Central memory CD8-positive, alpha-beta T cell (primary cell): ENCODE data around the gene ABL1.
"Not testable (repeated sequence)": the region's sequence is repeated elsewhere in the genome, so short reads cannot be mapped to it uniquely, and the experiment has no call there.

Experiments
- ATAC-seq: fragments of 150-1000 bp; cut with Tn5 transposase; replicated peaks from 2 replicates; pipeline ENCODE4 v1.10.0; 2022; ENCODE audit warnings: mild to moderate bottlenecking, moderate FRiP score, moderate number of reproducible peaks; ENCODE audit not compliant: poor library complexity, severe bottlenecking; ENCODE audit errors: extremely low read depth
- DNase-seq, 2 donors: peaks; one replicate each; pipeline ENCODE4 v3.0.0; 2021; ENCODE audit warnings: low spot score in 2 of 2
- H3K27ac Mint-ChIP-seq: one replicate; pipeline ENCODE4 v1.8.0; 2022; ENCODE audit warnings: low read depth, mild to moderate bottlenecking, moderate library complexity, mixed read lengths
- H3K27me3 Mint-ChIP-seq: one replicate; pipeline ENCODE4 v1.8.0; 2022; ENCODE audit warnings: mixed read lengths
- H3K36me3 Mint-ChIP-seq: one replicate; pipeline ENCODE4 v1.8.0; 2022; ENCODE audit warnings: mild to moderate bottlenecking, moderate library complexity, mixed read lengths; ENCODE audit not compliant: insufficient read depth
- H3K4me1 Mint-ChIP-seq: one replicate; pipeline ENCODE4 v1.8.0; 2022; ENCODE audit warnings: mixed read lengths
- H3K4me3 Mint-ChIP-seq: one replicate; pipeline ENCODE4 v1.8.0; 2022; ENCODE audit warnings: mild to moderate bottlenecking, moderate library complexity, mixed read lengths
- H3K9me3 Mint-ChIP-seq: one replicate; pipeline ENCODE4 v1.8.0; 2022; ENCODE audit warnings: mixed read lengths

The ABL1 gene

DNA sequence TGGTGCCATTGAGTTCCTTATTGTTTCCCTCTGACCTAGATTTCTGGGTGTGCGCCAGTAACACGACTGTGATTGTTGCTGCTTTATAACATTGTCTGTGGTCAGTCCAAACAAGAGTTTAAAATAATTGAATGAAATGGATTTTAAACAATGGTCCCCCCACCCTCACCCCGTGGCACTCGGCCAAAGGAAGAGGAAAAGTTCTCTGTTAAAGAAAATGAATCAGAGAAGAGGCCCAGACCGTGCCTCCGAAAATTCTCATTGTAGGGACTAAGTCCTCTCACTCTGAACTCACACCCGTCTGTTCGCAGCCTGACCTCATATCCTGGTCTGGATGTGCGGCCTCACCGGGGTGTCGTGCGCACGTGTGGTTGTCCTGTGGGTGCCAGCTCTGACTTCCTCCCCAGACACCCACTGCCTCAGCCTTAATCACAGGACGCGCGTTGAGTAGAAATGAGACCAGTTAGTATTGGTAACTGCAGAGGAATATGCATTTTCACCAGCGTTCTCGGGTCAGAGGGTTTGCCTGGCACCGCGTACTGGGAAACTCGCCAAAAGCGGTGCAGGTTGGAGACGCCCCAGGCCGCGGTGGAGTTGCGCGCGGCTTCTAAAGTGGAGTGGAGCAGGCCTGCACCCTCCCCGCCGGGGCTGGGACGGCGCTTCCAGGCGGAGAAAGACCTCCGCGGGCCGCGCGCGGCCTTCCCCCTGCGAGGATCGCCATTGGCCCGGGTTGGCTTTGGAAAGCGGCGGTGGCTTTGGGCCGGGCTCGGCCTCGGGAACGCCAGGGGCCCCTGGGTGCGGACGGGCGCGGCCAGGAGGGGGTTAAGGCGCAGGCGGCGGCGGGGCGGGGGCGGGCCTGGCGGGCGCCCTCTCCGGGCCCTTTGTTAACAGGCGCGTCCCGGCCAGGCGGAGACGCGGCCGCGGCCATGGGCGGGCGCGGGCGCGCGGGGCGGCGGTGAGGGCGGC lies at the start of gene ABL1:
ABL1 (plus strand) TSS at position 884 of the 966 bp plus-strand sequence. CDS start 193 bp downstream, outside the sequence.
- Mint-ChIP-seq H3K9me3 (no peaks in the 10 kb centered on the region), H3K4me3 (peak within 1 kb of the TSS; percentile 99), H3K36me3 (peaks cover 13% of the 10 kb centered on the region), H3K27ac (peak within 1 kb of the TSS; percentile 100), H3K27me3 (no peaks in the 10 kb centered on the region), H3K4me1 (peaks cover 51% of the 10 kb centered on the region)
- peak; percentile 93 for ATAC-seq
- peak; percentile 55 to 83 for DNase-seq

DNA sequence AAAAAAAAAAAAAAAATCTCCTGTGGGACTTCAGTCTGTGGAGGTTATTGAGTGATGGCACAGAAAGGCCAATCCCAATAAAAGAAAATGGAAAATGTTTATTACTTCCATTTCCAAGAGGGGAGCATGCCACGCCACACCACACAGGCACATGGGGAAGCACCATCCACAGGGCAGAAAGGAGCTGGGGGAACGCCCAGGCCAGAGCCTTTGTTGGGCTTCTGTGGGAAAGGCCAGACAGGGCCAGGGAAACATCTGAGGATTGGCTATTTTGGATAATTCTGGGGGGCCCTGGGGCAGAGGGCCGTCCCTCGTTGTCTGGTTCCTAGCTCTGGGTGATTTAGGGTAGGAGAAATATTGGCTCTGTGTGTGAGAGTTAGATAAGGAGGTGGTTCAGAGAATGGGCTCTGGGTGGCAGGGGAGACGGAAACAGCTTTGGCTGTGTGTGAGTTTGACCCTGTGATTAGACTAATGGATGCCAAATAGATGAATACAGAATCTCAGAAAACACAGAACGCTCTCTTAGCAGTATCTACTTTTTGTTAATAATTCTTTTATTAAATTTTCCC lies 49.0 kb upstream of the ABL1 start:
- Mint-ChIP-seq H3K27me3 (no peaks in the 10 kb centered on the region), H3K36me3 (no peaks in the 10 kb centered on the region), H3K27ac (no peak overlapping the region), H3K4me3 (no peak overlapping the region), H3K4me1 (peaks cover 18% of the 10 kb centered on the region), H3K9me3 (peaks cover 10% of the 10 kb centered on the region)
- DNase-seq (no peak), ATAC-seq (no peak)

DNA sequence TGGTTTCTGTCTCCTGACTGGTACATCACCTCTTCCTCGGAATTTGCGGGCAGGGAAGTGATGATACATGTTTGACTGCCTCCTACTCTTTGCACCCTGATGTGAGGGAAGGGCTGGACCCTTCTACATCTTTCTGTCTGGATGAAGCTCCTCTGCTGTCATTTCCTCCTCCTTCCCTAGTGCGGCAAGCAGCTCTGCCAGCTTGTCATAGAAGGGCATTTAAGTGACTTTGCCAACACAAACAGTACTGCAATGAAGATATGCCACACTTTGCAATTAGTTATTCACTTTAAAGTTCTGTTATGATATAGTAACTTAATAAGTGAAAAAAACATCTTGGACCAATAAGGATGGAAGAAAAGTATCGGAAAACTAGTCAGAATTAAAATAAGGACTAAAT lies 48.5 kb upstream of the ABL1 start:
- H3K27me3 Mint-ChIP-seq = no peaks in the 10 kb centered on the region
- no peak for ATAC-seq
- H3K4me3 Mint-ChIP-seq = no peak overlapping the region
- peaks cover 10% of the 10 kb centered on the region for H3K9me3 Mint-ChIP-seq
- no peak overlapping the region for H3K27ac Mint-ChIP-seq
- no peaks in the 10 kb centered on the region for H3K36me3 Mint-ChIP-seq
- no peak for DNase-seq
- H3K4me1 Mint-ChIP-seq = peaks cover 23% of the 10 kb centered on the region

DNA sequence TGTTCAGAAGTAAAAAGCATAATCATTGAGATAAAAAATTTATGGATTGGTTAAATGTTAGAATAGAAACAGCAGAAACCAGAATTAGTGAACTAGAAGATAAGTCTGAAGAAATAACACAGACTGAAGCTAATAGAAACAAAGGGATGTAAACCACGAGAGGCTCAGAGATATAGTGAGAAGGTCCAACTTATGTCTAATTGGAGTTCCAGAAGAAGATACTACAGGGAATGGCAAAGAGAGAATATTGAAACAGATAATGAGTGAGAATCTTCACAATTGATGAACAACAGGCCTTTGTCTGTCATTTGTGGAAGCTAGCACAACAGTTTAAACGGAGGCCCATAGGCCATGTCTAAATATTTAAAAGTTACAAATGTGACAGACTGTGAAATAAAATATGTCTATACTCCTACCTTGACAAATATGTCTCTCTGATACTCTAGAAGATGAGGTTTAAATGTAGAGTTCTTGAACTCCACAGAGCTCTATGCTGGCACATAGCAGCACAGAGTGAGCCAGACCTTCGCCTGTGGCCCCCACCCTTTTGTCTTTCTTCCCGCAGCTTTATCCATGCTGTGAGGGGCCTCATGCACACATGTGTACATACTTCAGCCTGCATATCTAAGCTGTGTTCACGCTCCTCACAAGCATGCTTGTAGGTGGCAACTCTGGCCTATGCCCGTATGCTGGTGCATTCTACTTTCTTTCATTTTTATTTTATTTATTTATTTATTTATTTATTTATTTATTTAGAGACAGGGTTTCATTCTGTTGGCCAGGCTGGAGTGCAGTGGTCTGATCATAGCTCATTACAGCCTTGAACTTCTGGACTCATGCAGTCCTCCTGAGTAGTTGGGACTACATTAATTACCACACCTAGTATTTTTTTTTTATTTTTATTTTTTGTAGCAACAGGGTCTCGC lies 45.0 kb upstream of the ABL1 start:
- no peak overlapping the region for H3K4me3 Mint-ChIP-seq
- peaks cover 28% of the 10 kb centered on the region for H3K4me1 Mint-ChIP-seq
- no peak for ATAC-seq
- H3K36me3 Mint-ChIP-seq = no peaks in the 10 kb centered on the region
- no peak overlapping the region for H3K27ac Mint-ChIP-seq
- peaks cover 10% of the 10 kb centered on the region for H3K9me3 Mint-ChIP-seq
- H3K27me3 Mint-ChIP-seq = no peaks in the 10 kb centered on the region
- DNase-seq = no peak

DNA sequence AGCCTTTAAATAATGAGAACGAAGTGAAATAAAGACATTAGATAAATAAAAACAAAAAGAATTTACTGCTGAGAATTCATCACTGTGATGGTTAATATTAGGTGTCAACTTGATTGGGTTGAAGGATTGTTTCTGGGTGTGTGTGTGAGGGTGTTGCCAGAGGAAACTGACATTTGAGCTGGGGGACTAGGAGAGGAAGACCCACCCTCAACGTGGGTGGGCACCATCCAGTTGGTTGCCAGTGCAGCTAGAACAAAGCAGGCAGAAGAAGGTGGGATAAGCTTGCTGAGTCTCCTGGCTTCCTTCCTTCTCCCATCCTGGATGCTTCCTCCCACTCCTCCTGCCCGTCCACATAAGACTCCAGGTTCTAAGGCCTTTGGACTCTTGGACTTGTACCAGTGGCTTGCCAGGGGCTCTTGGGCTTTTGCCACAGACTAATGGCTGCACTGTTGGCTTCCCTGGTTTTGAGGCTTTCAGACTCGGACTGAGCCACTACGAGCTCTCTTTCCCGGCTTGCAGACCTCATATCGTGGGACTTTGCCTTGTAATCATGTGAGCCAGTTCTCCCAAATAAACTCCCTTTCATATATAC lies 43.7 kb upstream of the ABL1 start:
- H3K27me3 Mint-ChIP-seq = no peaks in the 10 kb centered on the region
- no peaks in the 10 kb centered on the region for H3K36me3 Mint-ChIP-seq
- no peak for ATAC-seq
- DNase-seq = no peak
- H3K4me1 Mint-ChIP-seq = peaks cover 24% of the 10 kb centered on the region
- H3K9me3 Mint-ChIP-seq = peaks cover 10% of the 10 kb centered on the region
- no peak overlapping the region for H3K27ac Mint-ChIP-seq
- H3K4me3 Mint-ChIP-seq = no peak overlapping the region

DNA sequence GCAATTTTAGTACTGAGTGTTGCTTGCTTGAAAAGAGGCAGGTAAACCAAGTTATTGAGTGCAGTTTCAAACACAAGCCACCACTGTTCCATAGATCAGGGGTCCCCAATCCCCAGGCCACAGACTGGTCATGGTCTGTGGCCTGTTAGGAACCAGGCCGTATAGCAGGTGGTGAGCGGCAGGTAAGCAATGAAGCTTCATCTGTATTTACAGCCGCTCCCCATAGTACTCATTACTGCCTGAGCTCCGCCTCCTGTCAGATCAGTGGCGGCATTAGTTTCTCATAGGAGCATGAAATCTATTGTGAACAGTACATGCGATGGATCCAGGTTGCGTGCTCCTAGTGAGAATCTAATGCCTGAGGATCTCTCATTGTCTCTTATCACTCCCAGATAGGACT lies 41.5 kb upstream of the ABL1 start:
- no peaks in the 10 kb centered on the region for H3K36me3 Mint-ChIP-seq
- ATAC-seq = no peak
- H3K4me1 Mint-ChIP-seq = peaks cover 21% of the 10 kb centered on the region
- DNase-seq = no peak
- H3K27me3 Mint-ChIP-seq = no peaks in the 10 kb centered on the region
- H3K27ac Mint-ChIP-seq = no peak overlapping the region
- H3K4me3 Mint-ChIP-seq = no peak overlapping the region
- H3K9me3 Mint-ChIP-seq = peaks cover 10% of the 10 kb centered on the region

DNA sequence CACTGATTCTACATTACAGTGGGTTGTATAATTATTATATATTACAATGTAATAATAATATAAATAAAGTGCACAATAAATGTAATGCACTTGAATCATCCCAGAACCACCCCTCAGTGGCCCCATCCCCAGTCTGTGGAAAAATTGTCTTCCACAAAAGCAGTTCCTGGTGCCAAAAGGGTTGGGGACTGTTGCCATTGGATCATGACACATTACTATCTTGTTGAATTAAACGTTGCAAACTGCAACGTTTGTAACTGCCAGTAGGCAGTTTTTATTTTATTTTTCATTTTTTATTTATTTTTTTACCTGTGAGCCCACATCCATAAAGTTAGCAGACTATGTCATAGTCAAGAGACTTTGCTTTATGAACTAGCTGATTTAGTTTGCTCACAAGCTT lies 41.0 kb upstream of the ABL1 start:
- H3K27ac Mint-ChIP-seq, DNase-seq, H3K9me3 Mint-ChIP-seq, ATAC-seq, H3K36me3 Mint-ChIP-seq, H3K27me3 Mint-ChIP-seq, H3K4me3 Mint-ChIP-seq: not testable (repeated sequence)
- H3K4me1 Mint-ChIP-seq = peaks cover 21% of the 10 kb centered on the region

DNA sequence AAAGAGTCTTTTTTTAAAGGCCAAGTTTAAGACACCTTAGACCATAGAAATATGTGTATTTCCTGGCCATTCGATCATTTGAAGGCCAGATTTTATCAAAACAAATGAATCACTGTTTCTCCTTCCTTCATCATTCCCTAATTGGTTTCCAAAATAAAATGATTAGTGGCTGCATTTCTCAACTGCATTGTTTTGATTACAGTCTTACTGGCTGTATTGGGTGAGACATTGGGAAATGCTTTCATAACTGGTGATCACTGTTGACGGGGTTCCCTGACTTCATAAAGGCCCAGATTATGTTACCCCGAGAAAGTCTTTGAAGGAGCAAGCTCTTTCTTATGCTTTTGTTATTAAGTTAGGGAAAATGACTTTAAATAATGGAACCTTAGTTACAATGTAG lies 40.6 kb upstream of the ABL1 start:
- H3K4me1 Mint-ChIP-seq = peaks cover 21% of the 10 kb centered on the region
- not testable (repeated sequence) for H3K9me3 Mint-ChIP-seq, H3K27ac Mint-ChIP-seq, H3K36me3 Mint-ChIP-seq, ATAC-seq, H3K4me3 Mint-ChIP-seq, H3K27me3 Mint-ChIP-seq, DNase-seq

DNA sequence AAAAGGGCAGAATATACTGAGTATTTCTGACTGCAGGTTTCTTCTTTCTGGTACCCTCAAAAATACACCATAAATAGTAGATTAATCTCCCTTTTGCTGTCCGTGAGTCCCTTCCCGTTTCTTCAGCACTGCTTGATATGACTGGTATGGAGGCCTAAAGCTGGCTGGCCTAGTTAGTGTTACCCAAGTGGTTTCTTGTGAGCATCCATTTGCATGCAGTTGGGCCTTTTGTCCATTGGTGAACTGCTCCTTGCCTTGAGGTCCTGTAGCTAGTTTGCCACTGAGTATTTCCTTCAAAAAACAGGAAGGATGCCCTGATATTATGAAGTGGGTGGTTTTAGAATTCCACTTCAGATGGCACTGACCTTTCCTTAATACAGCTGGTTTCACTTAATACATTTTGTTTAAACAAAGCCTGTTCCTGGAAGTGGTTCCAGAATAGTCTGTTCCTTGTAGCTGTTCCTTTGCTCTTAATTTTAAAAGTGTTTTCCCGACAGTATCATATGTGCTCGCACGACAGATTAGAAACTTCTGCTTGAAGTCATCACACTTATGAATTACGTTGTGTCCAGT lies 40.0 kb upstream of the ABL1 start:
- DNase-seq (no peak), ATAC-seq (no peak)
- no peaks in the 10 kb centered on the region for H3K27me3 Mint-ChIP-seq
- peaks cover 21% of the 10 kb centered on the region for H3K4me1 Mint-ChIP-seq
- no peaks in the 10 kb centered on the region for H3K9me3 Mint-ChIP-seq
- H3K4me3 Mint-ChIP-seq = no peak overlapping the region
- H3K36me3 Mint-ChIP-seq = no peaks in the 10 kb centered on the region
- peak overlapping the region; percentile 26 for H3K27ac Mint-ChIP-seq

DNA sequence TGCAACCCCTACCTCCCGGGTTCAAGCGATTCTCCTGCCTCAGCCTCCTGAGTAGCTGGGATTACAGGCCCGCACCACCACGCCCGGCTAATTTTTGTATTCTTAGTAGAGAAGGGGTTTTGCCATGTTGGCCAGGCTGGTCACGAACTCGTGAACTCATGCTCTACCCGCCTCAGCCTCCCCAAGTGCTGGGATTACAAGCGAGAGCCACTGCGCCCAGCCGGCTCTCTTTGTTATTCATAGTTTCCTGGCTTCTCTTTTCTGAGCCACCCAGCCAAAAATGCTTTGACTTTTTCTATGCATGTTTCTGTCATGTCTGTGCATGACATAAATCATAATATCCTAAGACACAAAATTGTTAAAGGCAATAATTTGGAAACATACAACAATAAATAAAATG lies 31.9 kb upstream of the ABL1 start:
- not testable (repeated sequence) for H3K4me3 Mint-ChIP-seq, H3K36me3 Mint-ChIP-seq, H3K27me3 Mint-ChIP-seq, H3K9me3 Mint-ChIP-seq, H3K27ac Mint-ChIP-seq, DNase-seq, ATAC-seq
- peaks cover 22% of the 10 kb centered on the region for H3K4me1 Mint-ChIP-seq

DNA sequence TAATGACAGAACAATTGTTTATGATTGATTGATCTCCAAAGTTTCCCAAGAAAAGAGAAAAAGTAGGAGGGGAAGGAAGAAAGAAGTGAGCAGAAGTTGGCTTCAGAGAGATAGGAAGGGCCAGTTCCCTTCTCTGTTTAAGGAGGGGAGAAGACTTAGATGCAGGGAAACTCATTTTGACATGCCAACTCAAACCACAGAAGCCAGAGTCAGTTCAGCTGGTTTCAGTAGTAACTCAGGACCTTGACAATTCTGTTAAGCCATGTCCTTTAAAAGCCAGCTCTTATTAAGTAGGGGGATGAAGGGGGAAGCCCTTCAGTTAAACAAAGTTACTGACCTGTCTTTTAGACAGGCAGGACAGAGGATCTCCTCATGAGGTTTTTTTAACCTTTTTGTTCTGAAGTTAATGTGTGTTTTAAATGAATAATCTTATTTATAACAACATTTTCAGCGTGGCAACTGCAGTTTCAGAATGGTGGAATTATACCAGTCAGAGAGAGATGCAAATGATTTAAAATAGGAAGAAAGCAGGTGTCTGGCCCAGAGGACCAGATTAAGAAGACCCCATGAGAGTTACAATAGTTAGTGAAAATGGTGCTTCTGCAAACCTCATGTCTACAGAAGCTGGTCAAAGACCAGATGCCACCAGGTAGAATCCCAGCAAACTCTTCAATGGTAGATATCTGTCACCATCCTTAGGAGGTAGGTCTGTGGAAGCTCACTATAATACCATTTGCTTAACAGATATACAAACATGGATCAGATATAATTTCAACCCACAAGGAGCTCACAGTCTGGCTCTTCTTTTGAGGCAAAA lies 29.3 kb upstream of the ABL1 start:
- H3K36me3 Mint-ChIP-seq = no peaks in the 10 kb centered on the region
- no peaks in the 10 kb centered on the region for H3K9me3 Mint-ChIP-seq
- peak overlapping the region; percentile 41 for H3K27ac Mint-ChIP-seq
- DNase-seq = no peak
- peaks cover 22% of the 10 kb centered on the region for H3K4me1 Mint-ChIP-seq
- H3K4me3 Mint-ChIP-seq = no peak overlapping the region
- no peaks in the 10 kb centered on the region for H3K27me3 Mint-ChIP-seq
- ATAC-seq = no peak
